GM12873 (cell line): Measurements from ENCODE around the gene MORN1.

Experiments used
- CTCF ChIP-seq: IDR thresholded peaks from 2 replicates; pipeline ENCODE4 v1.5.1; 2012; ENCODE audit warnings: low read depth, mild to moderate bottlenecking, moderate library complexity, low read length, control low read depth; ENCODE audit not compliant: insufficient read depth; ENCODE audit errors: missing control alignments

MORN1 gene

GRCh38 chr1:2292725-2293450, 98.5 kb downstream of the MORN1 start:
- no peak for TF ChIP-seq CTCF

- TF ChIP-seq CTCF: no peak
Measured at GRCh38 chr1:2291577-2291976, 99.8 kb downstream of the MORN1 start.

GRCh38 chr1:2290595-2291510, 100.5 kb downstream of the MORN1 start:
- no peak for TF ChIP-seq CTCF

- no peak for TF ChIP-seq CTCF
Measured at GRCh38 chr1:2290171-2290578, 101.2 kb downstream of the MORN1 start.

- no peak for TF ChIP-seq CTCF
Measured at GRCh38 chr1:2289607-2290006, 101.7 kb downstream of the MORN1 start.

- TF ChIP-seq CTCF: no peak
Measured at GRCh38 chr1:2288816-2289536, 102.4 kb downstream of the MORN1 start.

GRCh38 chr1:2288311-2288710, 103.0 kb downstream of the MORN1 start:
- TF ChIP-seq CTCF: no peak
